Ectodermal cell (in vitro differentiated cells): ENCODE results near the gene CFTR.

Source experiments
- H3K27ac ChIP-seq: 2 replicates; pipeline ENCODE4 v1.7.0; 2013; ENCODE audit warnings: mild to moderate bottlenecking, low read depth, low read length; ENCODE audit not compliant: insufficient read depth, poor library complexity, severe bottlenecking
- H3K27me3 ChIP-seq: 2 replicates; pipeline ENCODE4 v1.7.0; 2013; ENCODE audit warnings: mild to moderate bottlenecking, low read length; ENCODE audit not compliant: insufficient read depth, control insufficient read depth, poor library complexity, severe bottlenecking
- H3K36me3 ChIP-seq: one replicate; pipeline ENCODE4 v1.7.0; 2013; ENCODE audit warnings: low read length; ENCODE audit not compliant: control insufficient read depth, insufficient read depth
- H3K4me1 ChIP-seq: one replicate; pipeline ENCODE4 v1.7.0; 2013; ENCODE audit warnings: low read length; ENCODE audit not compliant: control insufficient read depth, insufficient read depth
- H3K4me3 ChIP-seq: 2 replicates; pipeline ENCODE4 v1.7.0; 2013; ENCODE audit warnings: low read depth, low read length, control low read depth; ENCODE audit not compliant: insufficient read depth
- H3K9me3 ChIP-seq: 2 replicates; pipeline ENCODE4 v1.7.0; 2013; ENCODE audit warnings: mild to moderate bottlenecking, low read length, moderate library complexity; ENCODE audit not compliant: control insufficient read depth
- WGBS, 2 experiments: methylation state at CpG; one replicate each; pipeline ENCODE4 v1.1.7; 2013; ENCODE audit warnings: missing lambda C conversion rate in 2 of 2; 5-methylcytosine and 5-hydroxymethylcytosine counted together

The CFTR gene

GRCh38 chr7:117605712-117606111 lies 125.9 kb downstream of the CFTR start:
- no peaks in the 10 kb centered on the region for H3K36me3 ChIP-seq

GRCh38 chr7:117606132-117606531 lies 126.3 kb downstream of the CFTR start:
- no peaks in the 10 kb centered on the region for H3K9me3 ChIP-seq
- no peak overlapping the region for H3K27ac ChIP-seq
- no peaks in the 10 kb centered on the region for H3K27me3 ChIP-seq
- WGBS, 2 experiments: 92 to 93% methylated on average over 2 of the region's 3 CpGs
- no peaks in the 10 kb centered on the region for H3K36me3 ChIP-seq
- H3K4me3 ChIP-seq: no peak overlapping the region
- H3K4me1 ChIP-seq: no peaks in the 10 kb centered on the region

More at GRCh38 chr7:117605712-117606111, 125.9 kb downstream of the CFTR start:
- Histone ChIP-seq H3K4me3 (no peak overlapping the region), H3K4me1 (no peaks in the 10 kb centered on the region), H3K27me3 (no peaks in the 10 kb centered on the region), H3K9me3 (no peaks in the 10 kb centered on the region), H3K27ac (no peak overlapping the region)

- no CpG with 5 or more reads among the region's 2 CpGs for WGBS, 2 experiments
Measured at GRCh38 chr7:117610396-117610795, 130.6 kb downstream of the CFTR start.

GRCh38 chr7:117612637-117613036 lies 132.8 kb downstream of the CFTR start:
- 91 to 94% methylated on average over 3 of the region's 3 CpGs for WGBS, 2 experiments
- H3K27me3 ChIP-seq: no peaks in the 10 kb centered on the region
- no peak overlapping the region for H3K27ac ChIP-seq
- no peak overlapping the region for H3K4me3 ChIP-seq
- H3K9me3 ChIP-seq: no peaks in the 10 kb centered on the region
- no peaks in the 10 kb centered on the region for H3K36me3 ChIP-seq
- no peaks in the 10 kb centered on the region for H3K4me1 ChIP-seq

More at GRCh38 chr7:117610396-117610795, 130.6 kb downstream of the CFTR start:
- H3K27ac ChIP-seq: no peak overlapping the region
- no peaks in the 10 kb centered on the region for H3K4me1 ChIP-seq
- H3K36me3 ChIP-seq: no peaks in the 10 kb centered on the region
- H3K4me3 ChIP-seq: no peak overlapping the region
- no peaks in the 10 kb centered on the region for H3K27me3 ChIP-seq
- H3K9me3 ChIP-seq: no peaks in the 10 kb centered on the region

GRCh38 chr7:117616694-117617093 lies 136.9 kb downstream of the CFTR start:
- Histone ChIP-seq H3K36me3 (no peaks in the 10 kb centered on the region), H3K4me3 (no peak overlapping the region), H3K27ac (no peak overlapping the region), H3K9me3 (no peaks in the 10 kb centered on the region), H3K4me1 (no peaks in the 10 kb centered on the region), H3K27me3 (no peaks in the 10 kb centered on the region)
- WGBS, 2 experiments: 80 to 93% methylated on average over 1 of the region's 1 CpG

GRCh38 chr7:117619681-117620080 lies 139.9 kb downstream of the CFTR start:
- no peaks in the 10 kb centered on the region for H3K27me3 ChIP-seq
- no peaks in the 10 kb centered on the region for H3K9me3 ChIP-seq
- H3K27ac ChIP-seq: no peak overlapping the region
- no peaks in the 10 kb centered on the region for H3K36me3 ChIP-seq
- H3K4me1 ChIP-seq: no peaks in the 10 kb centered on the region
- H3K4me3 ChIP-seq: no peak overlapping the region

- Histone ChIP-seq H3K36me3 (no peaks in the 10 kb centered on the region), H3K27ac (no peak overlapping the region), H3K4me1 (no peaks in the 10 kb centered on the region), H3K27me3 (no peaks in the 10 kb centered on the region), H3K4me3 (no peak overlapping the region), H3K9me3 (no peaks in the 10 kb centered on the region)
- WGBS, 2 experiments: 73 to 77% methylated on average over 2 of the region's 2 CpGs
Measured at GRCh38 chr7:117621075-117621618, 141.3 kb downstream of the CFTR start.

GRCh38 chr7:117623606-117624005 lies 143.8 kb downstream of the CFTR start:
- Histone ChIP-seq H3K27ac (no peak overlapping the region), H3K9me3 (no peaks in the 10 kb centered on the region), H3K4me1 (no peaks in the 10 kb centered on the region), H3K27me3 (no peaks in the 10 kb centered on the region), H3K36me3 (no peaks in the 10 kb centered on the region), H3K4me3 (no peak overlapping the region)
- WGBS, 2 experiments: 91 to 92% methylated on average over 4 of the region's 4 CpGs

- Histone ChIP-seq H3K4me3 (no peak overlapping the region), H3K27me3 (no peaks in the 10 kb centered on the region), H3K27ac (no peak overlapping the region), H3K36me3 (no peaks in the 10 kb centered on the region), H3K9me3 (no peaks in the 10 kb centered on the region), H3K4me1 (no peaks in the 10 kb centered on the region)
- 89 to 91% methylated on average over 4 of the region's 4 CpGs for WGBS, 2 experiments
Measured at GRCh38 chr7:117630501-117630900, 150.7 kb downstream of the CFTR start.

- Histone ChIP-seq H3K27ac (no peak overlapping the region), H3K36me3 (no peaks in the 10 kb centered on the region), H3K27me3 (no peaks in the 10 kb centered on the region), H3K4me3 (no peak overlapping the region), H3K9me3 (no peaks in the 10 kb centered on the region), H3K4me1 (no peaks in the 10 kb centered on the region)
- 86 to 98% methylated on average over 1 of the region's 1 CpG for whole genome bisulfite sequencing, 2 experiments
Measured at GRCh38 chr7:117630907-117631564, 151.2 kb downstream of the CFTR start.
